Bronchial smooth muscle cell (primary cell): ENCODE results near the gene TMEM72. TPM values are rescaled to one million over a fixed set of nuclear protein-coding genes. Genes with fewer than 3 reads are reported as not detected.

Source experiments
- total RNA-seq: library from RNA; depleted of rRNA; stranded (reverse); fragments of >200 nt; gene quantifications from 2 replicates; pipeline ENCODE4 v1.2.1, GENCODE V29; 2014

Gene TMEM72
- total RNA-seq = not detected in 2 replicates

DNA sequence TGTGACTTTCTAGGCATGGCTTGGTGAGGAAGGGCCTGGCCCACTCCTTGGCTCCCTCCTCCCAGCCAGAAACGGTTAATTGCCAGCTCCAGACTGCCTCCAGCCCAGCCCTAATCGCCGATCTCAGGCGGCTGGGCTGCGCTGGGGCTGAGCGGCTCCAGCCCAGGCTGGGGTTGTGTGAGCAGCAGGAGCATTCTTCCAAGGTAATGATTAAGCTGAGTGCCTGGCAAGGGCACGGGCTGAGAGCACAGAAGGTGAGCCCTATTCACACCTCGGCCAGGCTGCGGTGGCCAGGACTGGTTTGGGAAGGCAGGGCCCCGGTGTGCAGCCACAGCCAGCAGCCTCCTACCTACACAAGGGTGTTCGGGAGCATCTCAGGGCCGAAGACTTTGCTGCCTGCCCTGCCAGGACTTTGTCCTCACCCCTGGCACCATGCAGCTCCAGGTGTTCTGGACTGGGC, at the start of gene TMEM72:
Gene TMEM72 (plus strand): TSS at position 257 of the 460 bp plus-strand sequence. CDS start 176 bp downstream, at position 433.

GRCh38 chr10:44959247-44960087, 48.3 kb downstream of the TMEM72 start, which contains the start of gene RASSF4:
RASSF4 (plus strand) TSS chr10:44959802; CDS start chr10:44970203, 10,401 bp downstream.

GRCh38 chr10:44978570-44979280, 67.6 kb downstream of the TMEM72 start, which contains the start of gene DEPP1:
DEPP1 (minus strand) TSS chr10:44978809; CDS start chr10:44978030, 779 bp downstream.

Other genes with a start within 250 kb of the TMEM72 start
- 8.2 and 10.2 TPM in 2 replicates for gene RASSF4, start 48.5 kb downstream of the TMEM72 start, total RNA-seq
- gene DEPP1, start 67.5 kb downstream of the TMEM72 start, total RNA-seq = 24.1 and 100 TPM in 2 replicates
- 5.8 and 8.0 TPM in 2 replicates for gene ZNF22, start 89.6 kb downstream of the TMEM72 start, total RNA-seq